Muscle of back (tissue), 11 donors: ENCODE measurements around the gene CCDC192. TPM values are rescaled to one million over a fixed set of nuclear protein-coding genes. Genes with fewer than 3 reads are reported as not detected.

Experiments used
- DNase-seq, 3 donors: peaks; one replicate each; pipeline versions ENCODE4 v3.0.0 to v3.0.0-alpha.2; 2013
- polyA plus RNA-seq, 10 donors: library from polyadenylated mRNA; unstranded; fragments of 120-200 nt; gene quantifications; one replicate each; pipeline ENCODE4 v1.2.1, GENCODE V29; 2013; ENCODE audit not compliant: insufficient read length in 10 of 10

The CCDC192 gene
- polyA plus RNA-seq, 10 donors: 0.24 to 1.2 (median 0.49) TPM

GRCh38 chr5:127875235-127876021 is 172.2 kb downstream of the CCDC192 start:
- peak; percentile 47 to 72 (median 58) for DNase-seq

- no peak for DNase-seq
Observed at GRCh38 chr5:127876384-127876783, 173.2 kb downstream of the CCDC192 start.

- DNase-seq: no peak
Observed at GRCh38 chr5:127878174-127878750, 175.1 kb downstream of the CCDC192 start.

GRCh38 chr5:127884416-127884815 is 181.2 kb downstream of the CCDC192 start:
- DNase-seq: no peak

- peak in 2 of 3 donors; percentile 29 to 48 for DNase-seq
Observed at GRCh38 chr5:127885176-127885575, 182.0 kb downstream of the CCDC192 start.

GRCh38 chr5:127886081-127886480 is 182.9 kb downstream of the CCDC192 start:
- no peak for DNase-seq

GRCh38 chr5:127887282-127887681 is 184.1 kb downstream of the CCDC192 start:
- DNase-seq: no peak

GRCh38 chr5:127891942-127892341 is 188.8 kb downstream of the CCDC192 start:
- DNase-seq: no peak

- DNase-seq: peak; percentile 30 to 69 (median 64)
Observed at GRCh38 chr5:127892467-127893207, 189.4 kb downstream of the CCDC192 start.

GRCh38 chr5:127893232-127893631 is 190.0 kb downstream of the CCDC192 start:
- no peak for DNase-seq

- no peak for DNase-seq
Observed at GRCh38 chr5:127894461-127894860, 191.3 kb downstream of the CCDC192 start.

GRCh38 chr5:127898551-127899213 is 195.5 kb downstream of the CCDC192 start:
- no peak for DNase-seq

- no peak for DNase-seq
Observed at GRCh38 chr5:127899214-127899610, 196.0 kb downstream of the CCDC192 start.

- no peak for DNase-seq
Observed at GRCh38 chr5:127906562-127907204, 203.5 kb downstream of the CCDC192 start.

- DNase-seq: no peak
Observed at GRCh38 chr5:127907907-127908306, 204.7 kb downstream of the CCDC192 start.

GRCh38 chr5:127909066-127909465 is 205.9 kb downstream of the CCDC192 start:
- peak in 1 of 3 donors; percentile 30 for DNase-seq

GRCh38 chr5:127909821-127910220 is 206.6 kb downstream of the CCDC192 start:
- peak in 1 of 3 donors; percentile 6 for DNase-seq

- DNase-seq: no peak
Observed at GRCh38 chr5:127910307-127910956, 207.2 kb downstream of the CCDC192 start.

GRCh38 chr5:127911619-127912018 is 208.4 kb downstream of the CCDC192 start:
- no peak for DNase-seq

GRCh38 chr5:127912411-127912810 is 209.2 kb downstream of the CCDC192 start:
- DNase-seq: no peak
